IMR-90 (cell line): ENCODE results near the gene HSBP1L1. TPM values are rescaled to one million over a fixed set of nuclear protein-coding genes. Genes with fewer than 3 reads are reported as not detected.

Experiments used
- ATAC-seq: fragments of 200-7000 bp; cut with Tn5 transposase; 2 replicates; pipeline ENCODE4 v1.9.1; 2020; ENCODE audit warnings: low read depth, mild to moderate bottlenecking, moderate library complexity
- BruUV-seq: library from RNA; stranded (reverse); fragments of 400-500 nt; replicated peaks from 2 replicates; lab custom pipeline; 2021; lab: Mats Ljungman, UMichigan
- CTCF ChIA-PET: fragments of 300-600 bp; formaldehyde crosslinking; extraction: SDS; loops from one replicate; lab custom pipeline; 2021; ENCODE audit warnings: antibody characterized with exemption; lab: Yijun Ruan, JAX
- POLR2A ChIA-PET: fragments of 300-600 bp; sonication (Branson Sonifier 250); formaldehyde crosslinking; loops from one replicate; lab custom pipeline; 2022; ENCODE audit warnings: antibody characterized with exemption; ENCODE audit not compliant: unreplicated experiment; lab: Charles Lee
- DNase-seq: peaks from one replicate; pipeline ENCODE4 v3.0.0; 2013
- H2AFZ ChIP-seq: replicated peaks from 2 replicates; pipeline ENCODE3; 2013; ENCODE audit warnings: low read length, mild to moderate bottlenecking; ENCODE audit not compliant: poor library complexity
- H2AK5ac ChIP-seq: 2 replicates; pipeline ENCODE4 v1.6.1; 2013; ENCODE audit warnings: low read depth, low read length, inconsistent platforms
- H2AK9ac ChIP-seq: replicated peaks from 2 replicates; pipeline ENCODE3; 2013; ENCODE audit warnings: mild to moderate bottlenecking, low read depth, low read length, moderate library complexity; ENCODE audit not compliant: poor library complexity
- H2BK120ac ChIP-seq: 2 replicates; pipeline ENCODE4 v1.6.1; 2013; ENCODE audit warnings: low read depth, low read length, inconsistent platforms
- H2BK15ac ChIP-seq: 3 replicates; pipeline ENCODE4 v1.6.1; 2013; ENCODE audit warnings: low read depth, low read length, inconsistent platforms
- H2BK20ac ChIP-seq: 2 replicates; pipeline ENCODE4 v1.6.1; 2013; ENCODE audit warnings: low read depth, mild to moderate bottlenecking, inconsistent platforms, low read length, moderate library complexity
- H2BK5ac ChIP-seq: 2 replicates; pipeline ENCODE4 v1.6.1; 2013; ENCODE audit warnings: mild to moderate bottlenecking, low read depth, low read length, inconsistent platforms; ENCODE audit not compliant: poor library complexity, severe bottlenecking
- H3K14ac ChIP-seq: replicated peaks from 2 replicates; pipeline ENCODE4 v1.6.1; 2013; ENCODE audit warnings: low read depth, low read length, inconsistent platforms
- H3K18ac ChIP-seq: 2 replicates; pipeline ENCODE4 v1.6.1; 2013; ENCODE audit warnings: low read depth, low read length, control low read depth
- H3K23ac ChIP-seq: 2 replicates; pipeline ENCODE4 v1.6.1; 2013; ENCODE audit warnings: low read depth, low read length, inconsistent platforms
- H3K27ac ChIP-seq: 2 replicates; pipeline ENCODE4 v1.5.1; 2013; ENCODE audit warnings: mild to moderate bottlenecking, control low read depth, low read length; ENCODE audit not compliant: insufficient read depth
- H3K27me3 ChIP-seq: 2 replicates; pipeline ENCODE4 v1.6.1; 2013; ENCODE audit warnings: low read length; ENCODE audit not compliant: control insufficient read depth, insufficient read depth
- H3K36me3 ChIP-seq: 2 replicates; pipeline ENCODE4 v1.6.1; 2013; ENCODE audit warnings: low read length, mixed read lengths; ENCODE audit not compliant: control insufficient read depth, insufficient read depth
- H3K4ac ChIP-seq: 2 replicates; pipeline ENCODE4 v1.6.1; 2013; ENCODE audit warnings: low read depth, low read length, inconsistent platforms
- H3K4me1 ChIP-seq: 2 replicates; pipeline ENCODE4 v1.6.1; 2013; ENCODE audit warnings: low read length, mixed read lengths; ENCODE audit not compliant: control insufficient read depth, insufficient read depth
- H3K4me2 ChIP-seq: 2 replicates; pipeline ENCODE4 v1.6.1; 2013; ENCODE audit warnings: low read depth, mild to moderate bottlenecking, control low read depth, low read length, moderate library complexity
- H3K4me3 ChIP-seq: 2 replicates; pipeline ENCODE4 v1.5.1; 2013; ENCODE audit warnings: low read depth, mild to moderate bottlenecking, control low read depth, low read length, moderate library complexity; ENCODE audit not compliant: insufficient read depth
- H3K56ac ChIP-seq: 2 replicates; pipeline ENCODE4 v1.6.1; 2013; ENCODE audit warnings: low read length, inconsistent platforms; ENCODE audit not compliant: insufficient read depth; ENCODE audit errors: extremely low read depth
- H3K79me1 ChIP-seq, 2 experiments: 2 replicates each; pipeline ENCODE4 v1.6.1; 2013; ENCODE audit warnings: low read length in 2 of 2, inconsistent platforms in 1 of 2, low read depth in 1 of 2
- H3K9ac ChIP-seq: 2 replicates; pipeline ENCODE4 v1.6.1; 2013; ENCODE audit warnings: low read depth, low read length, control low read depth
- H3K9me1 ChIP-seq: 2 replicates; pipeline ENCODE4 v1.6.1; 2013; ENCODE audit warnings: low read length, inconsistent platforms; ENCODE audit not compliant: insufficient read depth
- H3K9me3 ChIP-seq: 2 replicates; pipeline ENCODE4 v1.6.1; 2013; ENCODE audit warnings: low read length; ENCODE audit not compliant: control insufficient read depth, insufficient read depth
- H4K20me1 ChIP-seq: 2 replicates; pipeline ENCODE4 v1.6.1; 2013; ENCODE audit warnings: low read length, inconsistent platforms; ENCODE audit not compliant: insufficient read depth
- H4K5ac ChIP-seq: 2 replicates; pipeline ENCODE4 v1.6.1; 2013; ENCODE audit warnings: mild to moderate bottlenecking, low read depth, low read length, control low read depth
- H4K8ac ChIP-seq, 2 experiments: 2 replicates each; pipeline ENCODE4 v1.6.1; 2013; ENCODE audit warnings: low read depth in 2 of 2, low read length in 2 of 2, control low read depth in 1 of 2, inconsistent platforms in 1 of 2
- H4K91ac ChIP-seq: 2 replicates; pipeline ENCODE4 v1.6.1; 2013; ENCODE audit warnings: low read depth, low read length, inconsistent platforms; ENCODE audit not compliant: insufficient read depth
- BHLHE40 ChIP-seq: fragments of 150-350 bp; IDR thresholded peaks from 2 replicates; pipeline ENCODE4 v1.6.1; 2016; ENCODE audit warnings: mild to moderate bottlenecking, low read depth, low read length
- CHD1 ChIP-seq: IDR thresholded peaks from 2 replicates; pipeline ENCODE4 v1.6.1; 2012; ENCODE audit warnings: low read depth, low read length, improper control_type of control experiment
- ELK1 ChIP-seq: fragments of 150-350 bp; IDR thresholded peaks from 2 replicates; pipeline ENCODE4 v1.6.1; 2016; ENCODE audit warnings: low read depth, mild to moderate bottlenecking, low read length, moderate library complexity, borderline replicate concordance
- FOS ChIP-seq: fragments of 150-350 bp; IDR thresholded peaks from 2 replicates; pipeline ENCODE4 v1.6.1; 2016; ENCODE audit warnings: low read depth, low read length
- MAFK ChIP-seq: IDR thresholded peaks from 2 replicates; pipeline ENCODE4 v1.6.1; 2012; ENCODE audit warnings: low read depth, low read length, improper control_type of control experiment
- MAZ ChIP-seq: IDR thresholded peaks from 2 replicates; pipeline ENCODE4 v1.6.1; 2012; ENCODE audit warnings: low read depth, mild to moderate bottlenecking, low read length, improper control_type of control experiment, moderate library complexity, borderline replicate concordance
- RCOR1 ChIP-seq: IDR thresholded peaks from 2 replicates; pipeline ENCODE4 v1.6.1; 2012; ENCODE audit warnings: mild to moderate bottlenecking, low read length, improper control_type of control experiment; ENCODE audit not compliant: insufficient replicate concordance
- RFX5 ChIP-seq: IDR thresholded peaks from 2 replicates; pipeline ENCODE4 v1.8.0; 2012; ENCODE audit warnings: low read depth, mild to moderate bottlenecking, low read length, moderate library complexity
- WGBS, 2 experiments: methylation state at CpG; one replicate each; pipeline versions ENCODE4 v1.1.5 to v1.1.7; 2013; ENCODE audit warnings: missing lambda C conversion rate in 2 of 2; ENCODE audit not compliant: insufficient read length in 1 of 2; ENCODE audit errors: extremely low coverage in 2 of 2; 5-methylcytosine and 5-hydroxymethylcytosine counted together
- dilution Hi-C: fragments of 300-500 bp; cut with HindIII; formaldehyde crosslinking; loops from one replicate; pipeline ENCODE4 v1.14.3; 2018; ENCODE audit warnings: low sequenced_read_pairs; ENCODE audit not compliant: unreplicated experiment
- in situ Hi-C: fragments of 300-500 bp; cut with MboI; formaldehyde crosslinking; loops from 3 replicates; pipeline ENCODE4 v1.14.3; 2019; ENCODE audit warnings: low sequenced_read_pairs, inconsistent platforms, mixed read lengths
- intact Hi-C: fragments of 100-400 bp; cut with micrococcal nuclease; formaldehyde crosslinking; loops from 2 replicates; pipeline ENCODE4 v1.10.0; 2022
- polyA plus RNA-seq, 3 experiments: library from polyadenylated mRNA; depleted of rRNA; stranded (reverse); fragments of >200 nt; gene quantifications; 2 replicates each; pipeline ENCODE4 v1.2.3, GENCODE V29; 2012; ENCODE audit warnings: low replicate concordance in 1 of 3
- total RNA-seq: library from RNA; depleted of rRNA; stranded (reverse); fragments of >200 nt; gene quantifications from 2 replicates; pipeline ENCODE4 v1.2.3, GENCODE V29; 2012

HSBP1L1 gene
- total and polyA plus RNA-seq, 2 of the 4 experiments (the other 2 are of a cell fraction): 8.6 to 18.0 TPM

GRCh38 chr18:79939096-79939495 lies 25.3 kb upstream of the HSBP1L1 start:
- BruUV-seq: no TSS peak
- no peak for TF ChIP-seq FOS
- no peak for TF ChIP-seq CHD1
- TF ChIP-seq RCOR1: no peak
- no peak for TF ChIP-seq RFX5
- TF ChIP-seq ELK1: no peak
- no peak for TF ChIP-seq MAFK
- no peak for TF ChIP-seq BHLHE40
- TF ChIP-seq MAZ: no peak
- Histone ChIP-seq H3K9ac (no peak overlapping the region), H3K23ac (no peak overlapping the region), H2BK15ac (no peak overlapping the region), H2AK5ac (no peak overlapping the region), H3K27me3 (no peaks in the 10 kb centered on the region), H4K91ac (no peak overlapping the region), H3K4me3 (no peak overlapping the region), H3K9me3 (peaks cover 4% of the 10 kb centered on the region; the same call in 1 of the 2 replicates), H2BK120ac (no peak overlapping the region), H3K27ac (no peak overlapping the region), H2BK20ac (no peak overlapping the region), H3K9me1 (peaks cover 8% of the 10 kb centered on the region), H3K79me1 (peaks cover 25 to 86% of the 10 kb centered on the region in 2 experiments), H3K36me3 (peaks cover 60% of the 10 kb centered on the region), H3K56ac (no peak overlapping the region), H3K4me2 (no peak overlapping the region), H4K20me1 (peaks cover 57% of the 10 kb centered on the region), H3K4me1 (no peaks in the 10 kb centered on the region), H3K14ac (no peak overlapping the region), H4K5ac (no peak overlapping the region), H3K4ac (no peak overlapping the region), H3K18ac (no peak overlapping the region), H2AK9ac (no peak overlapping the region), H2BK5ac (no peak overlapping the region), H4K8ac (no peak overlapping the region), H2AFZ (no peak overlapping the region)
- WGBS, 2 experiments: no CpG with 5 or more reads among the region's 5 CpGs
- in situ Hi-C loops (no loop called here), dilution Hi-C loops (no loop called here), intact Hi-C loops (no loop called here)
- no peak for DNase-seq
- POLR2A ChIA-PET: no interaction called here
- CTCF ChIA-PET: no interaction called here
- ATAC-seq: no peak
